HG03378 (cell line): ENCODE measurements around the gene BOLA2B.

ENCODE experiments used
- ATAC-seq: cut with Tn5 transposase; IDR thresholded peaks from one replicate; pipeline ENCODE4 v1.9.1; 2021; ENCODE audit warnings: mild to moderate bottlenecking, moderate library complexity; ENCODE audit not compliant: unreplicated experiment

Gene BOLA2B

GRCh38 chr16:30144917-30145316, 48.5 kb downstream of the BOLA2B start:
- ATAC-seq: no peak

- no peak for ATAC-seq
Measured at GRCh38 chr16:30144017-30144416, 49.4 kb downstream of the BOLA2B start.

GRCh38 chr16:30143347-30143702, 50.1 kb downstream of the BOLA2B start:
- ATAC-seq: no peak
